GM12878 (cell line): Measurements from ENCODE around the gene FAM210A. TPM values are rescaled to one million over a fixed set of nuclear protein-coding genes. Genes with fewer than 3 reads are reported as not detected.

Source experiments
- ATAC-seq: fragments of 200-7000 bp; cut with Tn5 transposase; 3 replicates; pipeline ENCODE4 v1.9.1; 2020; ENCODE audit warnings: mild to moderate bottlenecking, moderate library complexity
- BruUV-seq: library from RNA; stranded (reverse); fragments of 400-500 nt; replicated peaks from 2 replicates; lab custom pipeline; 2021; lab: Mats Ljungman, UMichigan
- CTCF ChIA-PET: fragments of 300-600 bp; sonication (Branson Sonifier 250); formaldehyde crosslinking; extraction: SDS; loops from one replicate; lab custom pipeline; 2021; ENCODE audit warnings: inconsistent platforms; lab: Yijun Ruan, JAX
- POLR2A ChIA-PET: fragments of 350-600 bp; formaldehyde crosslinking; extraction: SDS; loops from one replicate; lab custom pipeline; 2021; ENCODE audit warnings: inconsistent platforms; lab: Charles Lee
- RAD21 ChIA-PET: fragments of 300-600 bp; sonication (Branson Sonifier 250); formaldehyde crosslinking; loops from one replicate; lab custom pipeline; 2023; ENCODE audit warnings: antibody characterized with exemption; ENCODE audit not compliant: unreplicated experiment; lab: Charles Lee
- SMC1A ChIA-PET: fragments of 300-600 bp; sonication (Branson Sonifier 250); formaldehyde crosslinking; loops from one replicate; lab custom pipeline; 2023; ENCODE audit not compliant: unreplicated experiment, uncharacterized antibody; lab: Charles Lee
- DNase-seq: peaks from one replicate; pipeline ENCODE4 v3.0.0-alpha.2; 2011; ENCODE audit warnings: low read depth, low spot score
- FAIRE-seq: peaks from 3 replicates; lab custom pipeline; 2011; peaks lifted over from hg19 to GRCh38; lab: Jason Lieb, UNC
- H2AFZ ChIP-seq: 2 replicates; pipeline ENCODE4 v1.6.0; 2011; ENCODE audit warnings: low read depth, low read length, control low read depth; ENCODE audit not compliant: control insufficient read depth
- H3K27ac ChIP-seq: 2 replicates; pipeline ENCODE4 v1.5.1; 2011; ENCODE audit warnings: control low read depth; ENCODE audit not compliant: control insufficient read depth, insufficient read depth
- H3K27me3 ChIP-seq, 2 experiments: replicated peaks in 1 of 2; 2 replicates each; pipeline versions ENCODE4 v1.6.0 to v1.6.1; 2011; ENCODE audit warnings: low read length in 1 of 2; ENCODE audit not compliant: control insufficient read depth in 2 of 2, insufficient read depth in 2 of 2
- H3K36me3 ChIP-seq, 2 experiments: 2 replicates each; pipeline ENCODE4 v1.5.1; 2011; ENCODE audit warnings: low read length in 1 of 2; ENCODE audit not compliant: control insufficient read depth in 2 of 2, insufficient read depth in 2 of 2
- H3K4me1 ChIP-seq: 2 replicates; pipeline ENCODE4 v1.6.1; 2011; ENCODE audit warnings: mild to moderate bottlenecking, low read length, moderate library complexity, mixed read lengths; ENCODE audit not compliant: control insufficient read depth, insufficient read depth
- H3K4me2 ChIP-seq: 2 replicates; pipeline ENCODE4 v1.6.0; 2011; ENCODE audit warnings: control low read depth; ENCODE audit not compliant: control insufficient read depth, insufficient read depth
- H3K4me3 ChIP-seq: fragments of 200-600 bp; sonication (generic); 2 replicates; pipeline ENCODE4 v1.5.1; 2016
- H3K79me2 ChIP-seq: 2 replicates; pipeline ENCODE4 v1.6.0; 2011; ENCODE audit warnings: low read length; ENCODE audit not compliant: control insufficient read depth, insufficient read depth
- H3K9ac ChIP-seq: 2 replicates; pipeline ENCODE4 v1.8.0; 2011; ENCODE audit warnings: low read length, control low read depth, mixed read lengths; ENCODE audit not compliant: control insufficient read depth, insufficient read depth
- H3K9me3 ChIP-seq: replicated peaks from 3 replicates; pipeline ENCODE4 v1.5.1; 2011; ENCODE audit warnings: mild to moderate bottlenecking, low read length; ENCODE audit not compliant: control insufficient read depth, insufficient read depth
- H4K20me1 ChIP-seq: 2 replicates; pipeline ENCODE4 v1.6.0; 2011; ENCODE audit not compliant: control insufficient read depth, insufficient read depth
- BCL3 ChIP-seq: IDR thresholded peaks from 2 replicates; pipeline ENCODE4 v1.6.1; 2011; ENCODE audit warnings: borderline replicate concordance, low read depth, mild to moderate bottlenecking, moderate library complexity, low read length; ENCODE audit not compliant: insufficient read depth, poor library complexity, severe bottlenecking
- IKZF2 ChIP-seq, 2 experiments: fragments of 450-650 bp; IDR thresholded peaks; 2 replicates each; pipeline ENCODE4 v1.6.1; 2017; ENCODE audit warnings: mild to moderate bottlenecking in 2 of 2, moderate library complexity in 2 of 2
- MEF2A ChIP-seq: IDR thresholded peaks from 2 replicates; pipeline ENCODE4 v1.6.1; 2011; ENCODE audit warnings: low read depth, mild to moderate bottlenecking, low read length, moderate library complexity; ENCODE audit not compliant: insufficient read depth
- TAF1 ChIP-seq: IDR thresholded peaks from 2 replicates; pipeline ENCODE4 v1.6.1; 2011; ENCODE audit warnings: mild to moderate bottlenecking, low read depth, low read length, borderline replicate concordance
- YY1 ChIP-seq: IDR thresholded peaks from 2 replicates; pipeline ENCODE4 v1.6.1; 2011; ENCODE audit warnings: low read depth, mild to moderate bottlenecking, low read length
- ZNF622 ChIP-seq: fragments of 450-650 bp; IDR thresholded peaks from 2 replicates; pipeline ENCODE4 v1.6.1; 2017; ENCODE audit warnings: mild to moderate bottlenecking, inconsistent platforms
- WGBS: methylation state at CpG from one replicate; pipeline ENCODE4 v1.1.6; 2016; ENCODE audit warnings: low lambda C conversion rate; ENCODE audit not compliant: insufficient replicate concordance, insufficient coverage; ENCODE audit errors: missing lambda C conversion rate; 5-methylcytosine and 5-hydroxymethylcytosine counted together
- in situ Hi-C: fragments of 300-500 bp; cut with MboI; formaldehyde crosslinking; loops from 9 replicates; pipeline ENCODE4 v1.14.3; 2018; ENCODE audit warnings: mixed read lengths
- intact Hi-C: fragments of 100-400 bp; cut with micrococcal nuclease; formaldehyde crosslinking; loops from one replicate; pipeline ENCODE4 v1.14.2; 2022; ENCODE audit not compliant: unreplicated experiment
- polyA plus RNA-seq, 11 experiments: library from polyadenylated mRNA; depleted of rRNA in 4 of 11; unstranded in 6 of 11; stranded (reverse) in 5 of 11; fragments of >200 nt; fragmentation: Nextera tagmentation in 4 of 11; fragmentation: Illumina TruSeq in 1 of 11; extraction: Ambion mirVana in 4 of 11; extraction: Trizol in 1 of 11; gene quantifications; 1 replicate in 1 of 11; 2 replicates in 10 of 11; pipeline versions ENCODE4 v1.2.1 to v1.2.3, GENCODE V29; 2011 to 2016; ENCODE audit warnings: inconsistent platforms in 2 of 11, missing spikeins in 2 of 11, low read depth in 1 of 11
- total RNA-seq, 4 experiments: library from RNA; depleted of rRNA in 3 of 4; stranded (reverse); fragments of >200 nt in 3 of 4; fragmentation: Illumina TruSeq in 1 of 4; extraction: Trizol in 1 of 4; gene quantifications; 2 replicates each; pipeline versions ENCODE4 v1.2.1 to v1.2.3, GENCODE V29; 2013 to 2021
- TF ChIP-seq, protein P1 (sequence below): fragments of 450-650 bp; IDR thresholded peaks from 2 replicates; pipeline ENCODE4 v1.6.1; 2016; ENCODE audit warnings: mild to moderate bottlenecking

FAM210A gene
- total and polyA plus RNA-seq, 10 of the 15 experiments (the other 5 are each of a cell fraction or from before 2014, with no cell fraction given), result 10.3 to 56.3 (median 17.7) TPM

- TF ChIP-seq BCL3, result no peak
- no peak for TF ChIP-seq MEF2A
- no peak for TF ChIP-seq ZNF622
- no peak for TF ChIP-seq IKZF2 (IDR thresholded peaks at IDR 0.05)
These were observed 11.0 kb downstream of the FAM210A start (continued) for GRCh38 chr18:13715330-13715729.

DNA sequence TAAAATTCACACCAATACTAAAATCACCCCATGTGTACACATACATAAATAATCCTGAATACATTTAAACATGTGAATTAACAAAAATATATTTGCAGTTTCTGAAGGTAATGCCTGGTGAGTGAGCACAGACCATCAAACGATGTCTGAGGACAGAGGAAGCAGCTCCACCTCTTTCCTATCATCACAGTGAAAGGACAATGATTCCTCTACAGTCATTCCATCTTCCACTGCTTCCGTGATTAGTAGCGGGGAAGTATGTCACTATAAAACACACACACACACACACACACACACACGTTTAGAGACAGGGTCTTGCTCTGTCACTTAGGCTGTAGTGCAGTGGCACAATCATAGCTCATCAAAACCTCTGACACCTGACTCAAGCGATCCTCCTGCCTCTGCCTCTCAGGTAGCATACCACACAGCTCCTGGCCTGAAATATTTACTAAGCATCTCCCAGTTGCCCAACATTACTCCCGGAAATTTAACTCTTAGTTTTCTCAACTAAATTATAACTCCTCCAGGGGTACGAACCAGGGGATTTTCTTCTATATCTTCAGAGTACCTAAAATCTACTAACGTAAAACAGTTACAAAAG lies 12.8 kb downstream of the FAM210A start:
- intact Hi-C loops, result no loop called here
- Histone ChIP-seq H3K9ac (no peak overlapping the region), H3K9me3 (peaks cover 13% of the 10 kb centered on the region; the same call in 2 of the 3 replicates), H3K27ac (no peak overlapping the region), H2AFZ (no peak overlapping the region), H3K36me3 (no peaks in the 10 kb centered on the region), H3K4me3 (no peak overlapping the region), H3K4me2 (no peak overlapping the region), H3K27me3 (no peaks in the 10 kb centered on the region), H3K4me1 (no peaks in the 10 kb centered on the region), H3K79me2 (peaks cover 65% of the 10 kb centered on the region), H4K20me1 (no peaks in the 10 kb centered on the region)
- 72% methylated on average over 8 of the region's 8 CpGs for WGBS
- no peak for ATAC-seq
- CTCF ChIA-PET, result interaction anchor here (0.6 kb wide), 1 partner anchor 643 kb away, joined by 3 read pairs; no protein-coding TSS in a partner anchor
- POLR2A ChIA-PET, result no interaction called here
- no peak for FAIRE-seq
- no peak for TF ChIP-seq YY1
- no peak for TF ChIP-seq TAF1
- TF ChIP-seq, protein P1, sequence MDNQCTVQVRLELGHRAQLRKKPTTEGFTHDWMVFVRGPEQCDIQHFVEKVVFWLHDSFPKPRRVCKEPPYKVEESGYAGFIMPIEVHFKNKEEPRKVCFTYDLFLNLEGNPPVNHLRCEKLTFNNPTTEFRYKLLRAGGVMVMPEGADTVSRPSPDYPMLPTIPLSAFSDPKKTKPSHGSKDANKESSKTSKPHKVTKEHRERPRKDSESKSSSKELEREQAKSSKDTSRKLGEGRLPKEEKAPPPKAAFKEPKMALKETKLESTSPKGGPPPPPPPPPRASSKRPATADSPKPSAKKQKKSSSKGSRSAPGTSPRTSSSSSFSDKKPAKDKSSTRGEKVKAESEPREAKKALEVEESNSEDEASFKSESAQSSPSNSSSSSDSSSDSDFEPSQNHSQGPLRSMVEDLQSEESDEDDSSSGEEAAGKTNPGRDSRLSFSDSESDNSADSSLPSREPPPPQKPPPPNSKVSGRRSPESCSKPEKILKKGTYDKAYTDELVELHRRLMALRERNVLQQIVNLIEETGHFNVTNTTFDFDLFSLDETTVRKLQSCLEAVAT, result no peak
- BruUV-seq, result no TSS peak
- in situ Hi-C loops, result no loop called here
- SMC1A ChIA-PET, result interaction anchor here (0.6 kb wide), 1 partner anchor 131 kb away, joined by 3 read pairs; no protein-coding TSS in a partner anchor
- DNase-seq, result no peak
- RAD21 ChIA-PET, result no interaction called here
